D721Med (cell line): Measurements from ENCODE around the gene ZNF19.

Experiments
- DNase-seq: peaks from one replicate; pipeline ENCODE4 v3.0.0; 2011; ENCODE audit warnings: low spot score; ENCODE audit not compliant: insufficient read length
- FAIRE-seq: peaks from 2 replicates; lab custom pipeline; 2011; peaks lifted over from hg19 to GRCh38; lab: Jason Lieb, UNC
- CTCF ChIP-seq: IDR thresholded peaks from 2 replicates; pipeline ENCODE4 v1.5.1; 2012; ENCODE audit warnings: mild to moderate bottlenecking, control low read depth; ENCODE audit not compliant: insufficient read depth; ENCODE audit errors: missing control alignments

ZNF19 gene

GRCh38 chr16:71431176-71431575 lies 57.9 kb downstream of the ZNF19 start:
- FAIRE-seq (no peak), DNase-seq (no peak)
- TF ChIP-seq CTCF, result no peak

- DNase-seq (no peak), FAIRE-seq (no peak)
- no peak for TF ChIP-seq CTCF
These were observed 58.4 kb downstream of the ZNF19 start for GRCh38 chr16:71430744-71431143.

GRCh38 chr16:71429581-71429980 lies 59.5 kb downstream of the ZNF19 start:
- DNase-seq, result no peak
- no peak for TF ChIP-seq CTCF
- no peak for FAIRE-seq

- FAIRE-seq (no peak), DNase-seq (no peak)
- TF ChIP-seq CTCF, result no peak
These were observed 60.2 kb downstream of the ZNF19 start for GRCh38 chr16:71428883-71429282.

GRCh38 chr16:71428385-71428784 lies 60.7 kb downstream of the ZNF19 start:
- FAIRE-seq (no peak), DNase-seq (no peak)
- TF ChIP-seq CTCF, result no peak

- TF ChIP-seq CTCF, result no peak
- FAIRE-seq, result no peak
These were observed 62.1 kb downstream of the ZNF19 start for GRCh38 chr16:71426880-71427615.

More at GRCh38 chr16:71426880-71427615, 62.1 kb downstream of the ZNF19 start:
- no peak for DNase-seq
